ENCODE data around the gene DIDO1. TPM values are rescaled to one million over a fixed set of nuclear protein-coding genes. Genes with fewer than 3 reads are reported as not detected.

DIDO1 gene
- polyA plus RNA-seq, 1 of the 3 experiments (the other 2 are of a cell fraction), result 14.7 TPM

DNA sequence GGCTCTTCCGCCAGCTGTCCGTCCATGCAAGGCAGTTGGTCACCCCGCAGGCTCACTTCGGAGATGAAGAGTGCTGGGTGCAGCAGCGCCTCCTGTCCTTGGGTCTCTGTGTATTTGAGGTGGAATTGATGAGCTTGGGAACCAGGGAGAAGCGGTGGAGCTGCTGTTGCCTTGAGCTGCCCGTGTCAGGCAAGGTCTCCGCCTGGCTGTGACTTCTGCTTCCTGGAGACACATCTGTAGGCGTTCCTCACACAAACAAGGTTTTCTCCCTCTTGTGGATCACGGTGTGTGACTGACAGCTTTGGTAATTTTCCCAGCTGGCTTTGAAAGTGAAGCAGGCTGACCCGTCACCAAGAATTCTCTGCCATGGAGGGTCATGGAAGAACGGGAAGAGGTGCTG lies 23.7 kb upstream of the DIDO1 start:
- no peaks in the 10 kb centered on the region for H3K9me2 ChIP-seq
- ChIA-PET CTCF (interaction anchor here (1.3 to 2.1 kb wide), 2 partner anchors 23 to 50 kb away, joined by 5 to 9 read pairs; no protein-coding TSS in a partner anchor), POLR2A (interaction anchor here (1.5 kb wide), 1 partner anchor 12 kb away, joined by 6 read pairs; the partner anchor contains the start of gene GID8)
- H3F3A ChIP-seq (replicated peaks; ENCODE audit: insufficient read depth), result no peaks in the 10 kb centered on the region
- H3K4me3 ChIP-seq (ENCODE audit: low read depth in 2 of 2, low read length in 1 of 2), result no peak overlapping the region
- 81% methylated on average over 4 of the region's 12 CpGs for WGBS (ENCODE audit: low lambda C conversion rate)
- no peak for DNase-seq
- no peaks in the 10 kb centered on the region for H4K20me1 ChIP-seq (ENCODE audit: insufficient read depth)
- TF ChIP-seq, protein P1, sequence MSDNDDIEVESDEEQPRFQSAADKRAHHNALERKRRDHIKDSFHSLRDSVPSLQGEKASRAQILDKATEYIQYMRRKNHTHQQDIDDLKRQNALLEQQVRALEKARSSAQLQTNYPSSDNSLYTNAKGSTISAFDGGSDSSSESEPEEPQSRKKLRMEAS (IDR thresholded peaks at IDR 0.05; ENCODE audit: low read depth), result no peak
- no peak for TF ChIP-seq RAD21 (IDR thresholded peaks at IDR 0.05; ENCODE audit: low read length)
- H3K27me3 ChIP-seq (ENCODE audit: insufficient read depth), result no peaks in the 10 kb centered on the region
- H2AFZ ChIP-seq (ENCODE audit: low read depth), result no peak overlapping the region
- peaks cover 28 to 50% of the 10 kb centered on the region in 2 experiments for H3K36me3 ChIP-seq (replicated peaks in 1 of 2; ENCODE audit: control insufficient read depth in 1 of 2, insufficient read depth in 2 of 2, low read length in 1 of 2)
- peaks cover 0 to 16% of the 10 kb centered on the region in 2 experiments; a peak in 2 of 4 replicates for H3K4me1 ChIP-seq (ENCODE audit: control insufficient read depth in 1 of 2, insufficient read depth in 2 of 2, low read depth in 1 of 2, low read length in 1 of 2)
- no peaks in the 10 kb centered on the region for H3K79me2 ChIP-seq (ENCODE audit: insufficient read depth)
- H3K9me3 ChIP-seq, result no peaks in the 10 kb centered on the region
- no peak overlapping the region for H3K4me2 ChIP-seq
- no peak overlapping the region for H3K27ac ChIP-seq (ENCODE audit: low read depth in 2 of 2, low read length in 1 of 2)
- no peak overlapping the region for H3K9ac ChIP-seq

DNA sequence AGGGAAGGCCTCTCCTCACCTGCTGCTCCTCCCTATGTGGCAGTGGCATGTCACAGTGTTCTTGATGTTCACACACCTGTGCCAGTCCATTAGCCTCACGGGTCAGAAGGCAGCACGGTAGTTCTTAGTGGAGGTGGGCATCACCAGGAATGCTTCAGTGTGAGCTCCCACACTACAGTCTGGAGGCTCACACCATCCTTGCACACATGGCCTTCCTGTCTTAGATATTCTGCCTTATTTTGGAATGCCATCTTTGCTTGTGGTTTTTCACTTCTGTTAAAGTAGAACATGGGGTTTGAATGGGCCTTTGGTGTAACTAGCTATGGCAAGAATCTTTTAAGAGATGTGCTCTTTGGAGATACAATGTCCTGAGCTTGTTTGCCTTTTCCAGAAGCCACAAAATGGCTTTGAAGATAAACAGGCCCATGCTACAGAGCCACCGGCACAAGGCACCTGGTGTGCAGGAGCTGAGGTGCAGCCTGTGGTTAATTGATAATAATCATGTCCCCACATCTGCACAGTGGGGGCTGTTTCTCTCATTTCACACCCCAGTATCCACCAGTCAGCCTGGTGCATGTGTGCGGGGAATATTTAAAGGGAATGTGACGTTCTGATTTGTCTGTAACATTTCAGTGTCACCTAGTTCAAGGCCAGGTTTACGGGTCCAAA lies 23.0 kb upstream of the DIDO1 start:
- Histone ChIP-seq H3K4me2 (no peak overlapping the region), H4K20me1 (ENCODE audit: insufficient read depth) (no peaks in the 10 kb centered on the region), H3K9me3 (no peaks in the 10 kb centered on the region), H3K79me2 (ENCODE audit: insufficient read depth) (peaks cover under 1% of the 10 kb centered on the region; the same call in 1 of the 2 replicates), H3K27ac (ENCODE audit: low read depth in 2 of 2, low read length in 1 of 2) (no peak overlapping the region), H3K36me3 (replicated peaks in 1 of 2; ENCODE audit: control insufficient read depth in 1 of 2, insufficient read depth in 2 of 2, low read length in 1 of 2) (peaks cover 35 to 57% of the 10 kb centered on the region in 2 experiments), H3F3A (replicated peaks; ENCODE audit: insufficient read depth) (no peaks in the 10 kb centered on the region), H3K27me3 (ENCODE audit: insufficient read depth) (no peaks in the 10 kb centered on the region), H3K4me3 (ENCODE audit: low read depth in 2 of 2, low read length in 1 of 2) (no peak overlapping the region), H3K9ac (no peak overlapping the region), H3K9me2 (no peaks in the 10 kb centered on the region), H3K4me1 (ENCODE audit: control insufficient read depth in 1 of 2, insufficient read depth in 2 of 2, low read depth in 1 of 2, low read length in 1 of 2) (peaks cover 0 to 16% of the 10 kb centered on the region in 2 experiments; a peak in 2 of 4 replicates), H2AFZ (ENCODE audit: low read depth) (no peak overlapping the region)
- TF ChIP-seq FOSL2 (IDR thresholded peaks at IDR 0.05; ENCODE audit: borderline replicate concordance, low read depth), result no peak
- no peak for TF ChIP-seq FOXM1 (IDR thresholded peaks at IDR 0.05; ENCODE audit: low read depth)
- no peak for TF ChIP-seq ELF1 (IDR thresholded peaks at IDR 0.05)
- no peak for TF ChIP-seq GABPA (IDR thresholded peaks at IDR 0.05; ENCODE audit: low read depth)
- TF ChIP-seq RFX5 (IDR thresholded peaks at IDR 0.05; ENCODE audit: low read length), result no peak
- TF ChIP-seq, protein P2, sequence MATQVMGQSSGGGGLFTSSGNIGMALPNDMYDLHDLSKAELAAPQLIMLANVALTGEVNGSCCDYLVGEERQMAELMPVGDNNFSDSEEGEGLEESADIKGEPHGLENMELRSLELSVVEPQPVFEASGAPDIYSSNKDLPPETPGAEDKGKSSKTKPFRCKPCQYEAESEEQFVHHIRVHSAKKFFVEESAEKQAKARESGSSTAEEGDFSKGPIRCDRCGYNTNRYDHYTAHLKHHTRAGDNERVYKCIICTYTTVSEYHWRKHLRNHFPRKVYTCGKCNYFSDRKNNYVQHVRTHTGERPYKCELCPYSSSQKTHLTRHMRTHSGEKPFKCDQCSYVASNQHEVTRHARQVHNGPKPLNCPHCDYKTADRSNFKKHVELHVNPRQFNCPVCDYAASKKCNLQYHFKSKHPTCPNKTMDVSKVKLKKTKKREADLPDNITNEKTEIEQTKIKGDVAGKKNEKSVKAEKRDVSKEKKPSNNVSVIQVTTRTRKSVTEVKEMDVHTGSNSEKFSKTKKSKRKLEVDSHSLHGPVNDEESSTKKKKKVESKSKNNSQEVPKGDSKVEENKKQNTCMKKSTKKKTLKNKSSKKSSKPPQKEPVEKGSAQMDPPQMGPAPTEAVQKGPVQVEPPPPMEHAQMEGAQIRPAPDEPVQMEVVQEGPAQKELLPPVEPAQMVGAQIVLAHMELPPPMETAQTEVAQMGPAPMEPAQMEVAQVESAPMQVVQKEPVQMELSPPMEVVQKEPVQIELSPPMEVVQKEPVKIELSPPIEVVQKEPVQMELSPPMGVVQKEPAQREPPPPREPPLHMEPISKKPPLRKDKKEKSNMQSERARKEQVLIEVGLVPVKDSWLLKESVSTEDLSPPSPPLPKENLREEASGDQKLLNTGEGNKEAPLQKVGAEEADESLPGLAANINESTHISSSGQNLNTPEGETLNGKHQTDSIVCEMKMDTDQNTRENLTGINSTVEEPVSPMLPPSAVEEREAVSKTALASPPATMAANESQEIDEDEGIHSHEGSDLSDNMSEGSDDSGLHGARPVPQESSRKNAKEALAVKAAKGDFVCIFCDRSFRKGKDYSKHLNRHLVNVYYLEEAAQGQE (IDR thresholded peaks at IDR 0.05; ENCODE audit: low read depth, low read length), result no peak
- TF ChIP-seq, protein P1 (IDR thresholded peaks at IDR 0.05; ENCODE audit: low read depth), result no peak
- ChIA-PET POLR2A (interaction anchor here (1.5 kb wide), 1 partner anchor 11 kb away, joined by 6 read pairs; the partner anchor contains the start of gene GID8), CTCF (interaction anchor here (0.9 to 2.1 kb wide), 4 partner anchors 21 to 60 kb away, joined by 3 to 9 read pairs (median 4); no protein-coding TSS in a partner anchor)
- 100% methylated on average over 6 of the region's 6 CpGs for WGBS (ENCODE audit: low lambda C conversion rate)
- DNase-seq, result no peak
